A549 (cell line): ENCODE data around the gene SLC4A3.

ENCODE experiments used
- CEBPB ChIP-seq, 2 experiments: fragments of >200 bp in 1 of 2; sonication (Bioruptor Twin) in 1 of 2; formaldehyde crosslinking in 1 of 2; IDR thresholded peaks; 2 replicates each; pipeline ENCODE4 v1.6.1; 2012 to 2016
- EP300 ChIP-seq, 2 experiments: fragments of >200 bp; sonication (Bioruptor Twin); formaldehyde crosslinking; IDR thresholded peaks; 2 replicates in 1 of 2; 3 replicates in 1 of 2; pipeline ENCODE4 v1.6.1; 2016 to 2017
- FOSB ChIP-seq: fragments of 250-450 bp; sonication (Bioruptor Pico); IDR thresholded peaks from 2 replicates; pipeline ENCODE4 v1.5.0; 2020; ENCODE audit warnings: mild to moderate bottlenecking, moderate library complexity
- KDM5A ChIP-seq: fragments of 200-600 bp; sonication (generic); IDR thresholded peaks from 2 replicates; pipeline ENCODE4 v1.6.1; 2016; ENCODE audit warnings: antibody characterized with exemption, mild to moderate bottlenecking
- POLR2A ChIP-seq: IDR thresholded peaks from 2 replicates; pipeline ENCODE4 v1.6.1; 2012; ENCODE audit warnings: mild to moderate bottlenecking, low read length
- RNF2 ChIP-seq: fragments of 200-600 bp; sonication (generic); IDR thresholded peaks from 2 replicates; pipeline ENCODE4 v1.6.1; 2016; ENCODE audit warnings: low read depth, mild to moderate bottlenecking, antibody characterized with exemption, moderate library complexity, borderline replicate concordance
- SREBF2 ChIP-seq: fragments of 450-650 bp; IDR thresholded peaks from 2 replicates; pipeline ENCODE4 v1.6.1; 2014; ENCODE audit warnings: mild to moderate bottlenecking, moderate library complexity
- TP53 ChIP-seq: fragments of 250-450 bp; sonication (Bioruptor Pico); IDR thresholded peaks from 2 replicates; pipeline ENCODE4 v1.5.0; 2021; ENCODE audit warnings: mild to moderate bottlenecking, moderate library complexity
- TF ChIP-seq, protein P1 (sequence below): fragments of 250-450 bp; sonication (Bioruptor Pico); IDR thresholded peaks from 2 replicates; pipeline ENCODE4 v1.5.0; 2021; ENCODE audit warnings: mild to moderate bottlenecking, moderate library complexity, borderline replicate concordance
- TF ChIP-seq, protein P2 (sequence below): fragments of >200 bp; sonication (Bioruptor Twin); formaldehyde crosslinking; IDR thresholded peaks from 3 replicates; pipeline ENCODE4 v1.5.1; 2016

GRCh38 chr2:219637842-219638185 is 10.4 kb downstream of the SLC4A3 start:
- TF ChIP-seq RNF2 (no peak), POLR2A (no peak), SREBF2 (no peak), KDM5A (no peak), EP300 (IDR thresholded peaks at IDR 0.05) (no peak), CEBPB (IDR thresholded peaks at IDR 0.05) (no peak), FOSB (CRISPR knock-in tag) (no peak), TP53 (CRISPR knock-in tag) (no peak)
- TF ChIP-seq, protein P1, sequence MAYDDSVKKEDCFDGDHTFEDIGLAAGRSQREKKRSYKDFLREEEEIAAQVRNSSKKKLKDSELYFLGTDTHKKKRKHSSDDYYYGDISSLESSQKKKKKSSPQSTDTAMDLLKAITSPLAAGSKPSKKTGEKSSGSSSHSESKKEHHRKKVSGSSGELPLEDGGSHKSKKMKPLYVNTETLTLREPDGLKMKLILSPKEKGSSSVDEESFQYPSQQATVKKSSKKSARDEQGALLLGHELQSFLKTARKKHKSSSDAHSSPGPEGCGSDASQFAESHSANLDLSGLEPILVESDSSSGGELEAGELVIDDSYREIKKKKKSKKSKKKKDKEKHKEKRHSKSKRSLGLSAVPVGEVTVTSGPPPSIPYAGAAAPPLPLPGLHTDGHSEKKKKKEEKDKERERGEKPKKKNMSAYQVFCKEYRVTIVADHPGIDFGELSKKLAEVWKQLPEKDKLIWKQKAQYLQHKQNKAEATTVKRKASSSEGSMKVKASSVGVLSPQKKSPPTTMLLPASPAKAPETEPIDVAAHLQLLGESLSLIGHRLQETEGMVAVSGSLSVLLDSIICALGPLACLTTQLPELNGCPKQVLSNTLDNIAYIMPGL = no peak
- TF ChIP-seq, protein P2, sequence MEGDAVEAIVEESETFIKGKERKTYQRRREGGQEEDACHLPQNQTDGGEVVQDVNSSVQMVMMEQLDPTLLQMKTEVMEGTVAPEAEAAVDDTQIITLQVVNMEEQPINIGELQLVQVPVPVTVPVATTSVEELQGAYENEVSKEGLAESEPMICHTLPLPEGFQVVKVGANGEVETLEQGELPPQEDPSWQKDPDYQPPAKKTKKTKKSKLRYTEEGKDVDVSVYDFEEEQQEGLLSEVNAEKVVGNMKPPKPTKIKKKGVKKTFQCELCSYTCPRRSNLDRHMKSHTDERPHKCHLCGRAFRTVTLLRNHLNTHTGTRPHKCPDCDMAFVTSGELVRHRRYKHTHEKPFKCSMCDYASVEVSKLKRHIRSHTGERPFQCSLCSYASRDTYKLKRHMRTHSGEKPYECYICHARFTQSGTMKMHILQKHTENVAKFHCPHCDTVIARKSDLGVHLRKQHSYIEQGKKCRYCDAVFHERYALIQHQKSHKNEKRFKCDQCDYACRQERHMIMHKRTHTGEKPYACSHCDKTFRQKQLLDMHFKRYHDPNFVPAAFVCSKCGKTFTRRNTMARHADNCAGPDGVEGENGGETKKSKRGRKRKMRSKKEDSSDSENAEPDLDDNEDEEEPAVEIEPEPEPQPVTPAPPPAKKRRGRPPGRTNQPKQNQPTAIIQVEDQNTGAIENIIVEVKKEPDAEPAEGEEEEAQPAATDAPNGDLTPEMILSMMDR = no peak
